Mucosa of gallbladder (tissue), 1 donor: Measurements from ENCODE around the gene DCLK3. TPM values are rescaled to one million over a fixed set of nuclear protein-coding genes. Genes with fewer than 3 reads are reported as not detected.

Experiments used
- DNase-seq: peaks from one replicate; pipeline ENCODE4 v3.0.0-alpha.2; 2020; ENCODE audit warnings: low spot score
- total RNA-seq: library from RNA; stranded (reverse); gene quantifications from one replicate; pipeline ENCODE4 v1.2.1, GENCODE V29; 2021
- donor health status: DM: no; HTN: no; CAD: no.

DCLK3 gene
- total RNA-seq, 1 donor from 2014 or later: 0.12 TPM

- DNase-seq: no peak
Observed at GRCh38 chr3:36677331-36678007, 86.9 kb downstream of the DCLK3 start.

GRCh38 chr3:36674816-36675215 lies 89.5 kb downstream of the DCLK3 start:
- DNase-seq: no peak

GRCh38 chr3:36669764-36670163 lies 94.6 kb downstream of the DCLK3 start:
- DNase-seq: no peak

- no peak for DNase-seq
Observed at GRCh38 chr3:36666166-36666565, 98.2 kb downstream of the DCLK3 start.

- no peak for DNase-seq
Observed at GRCh38 chr3:36663666-36664291, 100.6 kb downstream of the DCLK3 start.

GRCh38 chr3:36662626-36663025 lies 101.7 kb downstream of the DCLK3 start:
- no peak for DNase-seq

Other genes with a start within 250 kb of the DCLK3 start
- 44.2 TPM for gene TRANK1, start 180.5 kb upstream of the DCLK3 start, total RNA-seq
- 24.6 TPM for gene EPM2AIP1, start 228.6 kb upstream of the DCLK3 start, total RNA-seq
- 30.0 TPM for gene MLH1, start 229.0 kb upstream of the DCLK3 start, total RNA-seq